GM18520 (cell line): ENCODE results near the gene CASP2.
A peak's percentile ranks its signal among the peaks of the same experiment; 100 is the strongest.

Experiments used
- ATAC-seq: cut with Tn5 transposase; IDR thresholded peaks from one replicate; pipeline ENCODE4 v1.9.1; 2021; ENCODE audit not compliant: unreplicated experiment

The CASP2 gene

GRCh38 chr7:143287935-143288826 lies at the start of gene CASP2:
Gene CASP2, plus strand, starts transcription at chr7:143288351. Its CDS starts 105 bp downstream, at chr7:143288456.
- peak; percentile 81 for ATAC-seq

- no peak for ATAC-seq
Observed at GRCh38 chr7:143239813-143240212, 48.3 kb upstream of the CASP2 start.

- peak; percentile 76 for ATAC-seq
Observed at GRCh38 chr7:143240291-143241168, 47.6 kb upstream of the CASP2 start.

- ATAC-seq: no peak
Observed at GRCh38 chr7:143242306-143242705, 45.8 kb upstream of the CASP2 start.

- no peak for ATAC-seq
Observed at GRCh38 chr7:143243111-143243510, 45.0 kb upstream of the CASP2 start.

- no peak for ATAC-seq
Observed at GRCh38 chr7:143243614-143244013, 44.5 kb upstream of the CASP2 start.

GRCh38 chr7:143244321-143244720 lies 43.8 kb upstream of the CASP2 start:
- ATAC-seq: no peak

GRCh38 chr7:143245123-143245522 lies 43.0 kb upstream of the CASP2 start:
- ATAC-seq: no peak

- ATAC-seq: no peak
Observed at GRCh38 chr7:143247372-143247771, 40.8 kb upstream of the CASP2 start.

GRCh38 chr7:143248761-143249354 lies 39.3 kb upstream of the CASP2 start:
- no peak for ATAC-seq

GRCh38 chr7:143250199-143250598 lies 38.0 kb upstream of the CASP2 start:
- no peak for ATAC-seq

GRCh38 chr7:143250822-143251221 lies 37.3 kb upstream of the CASP2 start:
- no peak for ATAC-seq

- no peak for ATAC-seq
Observed at GRCh38 chr7:143252006-143252405, 36.1 kb upstream of the CASP2 start.

GRCh38 chr7:143255564-143255963 lies 32.6 kb upstream of the CASP2 start:
- no peak for ATAC-seq

GRCh38 chr7:143256325-143256724 lies 31.8 kb upstream of the CASP2 start:
- ATAC-seq: no peak

- peak; percentile 59 for ATAC-seq
Observed at GRCh38 chr7:143256932-143257331, 31.2 kb upstream of the CASP2 start.

- no peak for ATAC-seq
Observed at GRCh38 chr7:143257501-143257900, 30.6 kb upstream of the CASP2 start.

GRCh38 chr7:143258831-143259230 lies 29.3 kb upstream of the CASP2 start:
- ATAC-seq: peak; percentile 34

GRCh38 chr7:143259765-143260164 lies 28.4 kb upstream of the CASP2 start:
- ATAC-seq: no peak

GRCh38 chr7:143261901-143262300 lies 26.2 kb upstream of the CASP2 start:
- no peak for ATAC-seq
